Mesenchymal stem cell (in vitro differentiated cells and primary cell): ENCODE results near the gene CARD10.

Source experiments
- DNase-seq: peaks from one replicate; pipeline ENCODE4 v3.0.0-alpha.2; 2013
- H2AFZ ChIP-seq: one replicate; pipeline ENCODE4 v1.6.1; 2013; ENCODE audit warnings: low read depth, mild to moderate bottlenecking, control low read depth, inconsistent platforms, low read length, moderate library complexity
- H2AK5ac ChIP-seq: 2 replicates; pipeline ENCODE4 v1.6.1; 2013; ENCODE audit warnings: low read length, moderate library complexity, mild to moderate bottlenecking, inconsistent platforms; ENCODE audit not compliant: severe bottlenecking
- H2BK120ac ChIP-seq: one replicate; pipeline ENCODE4 v1.6.1; 2013; ENCODE audit warnings: low read depth, mild to moderate bottlenecking, inconsistent platforms, low read length, moderate library complexity
- H2BK12ac ChIP-seq, 2 experiments: one replicate each; pipeline ENCODE4 v1.6.1; 2013; ENCODE audit warnings: inconsistent platforms in 2 of 2, low read length in 2 of 2, mild to moderate bottlenecking in 2 of 2, moderate library complexity in 2 of 2, control low read depth in 1 of 2
- H2BK15ac ChIP-seq: one replicate; pipeline ENCODE4 v1.6.1; 2013; ENCODE audit warnings: mild to moderate bottlenecking, low read depth, inconsistent platforms; ENCODE audit not compliant: poor library complexity, severe bottlenecking
- H2BK5ac ChIP-seq: 2 replicates; pipeline ENCODE4 v1.6.1; 2013; ENCODE audit warnings: low read depth, mild to moderate bottlenecking, low read length, control low read depth, inconsistent platforms; ENCODE audit not compliant: poor library complexity, severe bottlenecking
- H3K14ac ChIP-seq, 2 experiments: one replicate each; pipeline ENCODE4 v1.6.1; 2013; ENCODE audit warnings: inconsistent platforms in 2 of 2, low read length in 2 of 2, control low read depth in 1 of 2, mild to moderate bottlenecking in 1 of 2, moderate library complexity in 1 of 2
- H3K18ac ChIP-seq, 2 experiments: one replicate each; pipeline ENCODE4 v1.6.1; 2013; ENCODE audit warnings: inconsistent platforms in 2 of 2, low read length in 2 of 2, control low read depth in 1 of 2, low read depth in 1 of 2, mild to moderate bottlenecking in 1 of 2
- H3K23ac ChIP-seq, 2 experiments: one replicate each; pipeline ENCODE4 v1.6.1; 2013; ENCODE audit warnings: inconsistent platforms in 2 of 2, low read length in 2 of 2, mild to moderate bottlenecking in 2 of 2, moderate library complexity in 2 of 2, control low read depth in 1 of 2
- H3K27ac ChIP-seq: 2 replicates; pipeline ENCODE4 v1.5.1; 2013; ENCODE audit warnings: mild to moderate bottlenecking, moderate library complexity, low read length, control low read depth, inconsistent platforms; ENCODE audit not compliant: poor library complexity, severe bottlenecking
- H3K27me3 ChIP-seq, 2 experiments: 2 replicates each; pipeline versions ENCODE4 v1.6.1 to v1.7.0; 2013; ENCODE audit warnings: low read length in 2 of 2, mild to moderate bottlenecking in 2 of 2, moderate library complexity in 2 of 2, control low read depth in 1 of 2, inconsistent platforms in 1 of 2; ENCODE audit not compliant: control insufficient read depth in 1 of 2, insufficient read depth in 1 of 2
- H3K36me3 ChIP-seq, 2 experiments: 2 replicates each; pipeline versions ENCODE4 v1.6.1 to v1.7.0; 2013; ENCODE audit warnings: low read length in 2 of 2, control low read depth in 1 of 2, inconsistent platforms in 1 of 2, low read depth in 1 of 2, mild to moderate bottlenecking in 1 of 2; ENCODE audit not compliant: insufficient read depth in 2 of 2, control insufficient read depth in 1 of 2
- H3K4ac ChIP-seq, 2 experiments: one replicate each; pipeline ENCODE4 v1.6.1; 2013; ENCODE audit warnings: inconsistent platforms in 2 of 2, low read length in 2 of 2, mild to moderate bottlenecking in 2 of 2, moderate library complexity in 2 of 2, control low read depth in 1 of 2, low read depth in 1 of 2
- H3K4me1 ChIP-seq: 2 replicates; pipeline ENCODE4 v1.6.1; 2013; ENCODE audit warnings: low read depth, low read length, control low read depth; ENCODE audit not compliant: control insufficient read depth, insufficient read depth
- H3K4me2 ChIP-seq: 2 replicates; pipeline ENCODE4 v1.6.1; 2013; ENCODE audit warnings: low read length, mild to moderate bottlenecking, inconsistent platforms; ENCODE audit not compliant: poor library complexity, severe bottlenecking
- H3K4me3 ChIP-seq, 2 experiments: 2 replicates each; pipeline versions ENCODE4 v1.5.1 to v1.7.0; 2013; ENCODE audit warnings: low read length in 2 of 2, mild to moderate bottlenecking in 2 of 2, control low read depth in 1 of 2, low read depth in 1 of 2; ENCODE audit not compliant: insufficient read depth in 1 of 2
- H3K79me1 ChIP-seq: replicated peaks from 2 replicates; pipeline ENCODE4 v1.6.1; 2013; ENCODE audit warnings: mild to moderate bottlenecking, control low read depth, low read length, inconsistent platforms; ENCODE audit not compliant: poor library complexity, severe bottlenecking
- H3K9ac ChIP-seq: 2 replicates; pipeline ENCODE4 v1.7.0; 2013; ENCODE audit warnings: mild to moderate bottlenecking, low read length, moderate library complexity
- H3K9me3 ChIP-seq: 2 replicates; pipeline ENCODE4 v1.7.0; 2013; ENCODE audit warnings: mild to moderate bottlenecking, low read length; ENCODE audit not compliant: control insufficient read depth
- H4K8ac ChIP-seq: one replicate; pipeline ENCODE4 v1.6.1; 2013; ENCODE audit warnings: inconsistent platforms, mild to moderate bottlenecking, low read length, moderate library complexity
- H4K91ac ChIP-seq: one replicate; pipeline ENCODE4 v1.6.1; 2013; ENCODE audit warnings: mild to moderate bottlenecking, low read length, inconsistent platforms
- WGBS: methylation state at CpG from one replicate; pipeline ENCODE4 v1.1.7; 2013; ENCODE audit warnings: mixed read lengths; 5-methylcytosine and 5-hydroxymethylcytosine counted together

CARD10 gene

GRCh38 chr22:37557321-37558001, 38.2 kb upstream of the CARD10 start:
- Histone ChIP-seq H4K91ac (no peak overlapping the region), H3K4me2 (no peak overlapping the region), H2BK12ac (peak overlapping the region in 1 of 2 experiments; percentile 80), H3K27me3 (no peaks in the 10 kb centered on the region), H2BK5ac (peak overlapping the region; percentile 11), H3K36me3 (peaks cover 5 to 7% of the 10 kb centered on the region in 2 experiments), H3K4ac (peak overlapping the region; percentile 28 to 71), H2AFZ (no peak overlapping the region), H3K23ac (no peak overlapping the region), H2AK5ac (peak overlapping the region; percentile 84), H2BK120ac (no peak overlapping the region), H4K8ac (no peak overlapping the region), H3K14ac (peak overlapping the region in 1 of 2 experiments; percentile 76), H3K4me3 (no peak overlapping the region), H3K27ac (peak overlapping the region; percentile 63), H3K9me3 (no peaks in the 10 kb centered on the region), H3K18ac (peak overlapping the region; percentile 14 to 78), H2BK15ac (no peak overlapping the region), H3K79me1 (peaks cover 4% of the 10 kb centered on the region), H3K9ac (peak overlapping the region; percentile 14), H3K4me1 (peaks cover 45% of the 10 kb centered on the region)
- 85% methylated on average over 7 of the region's 7 CpGs for WGBS
- no peak for DNase-seq

GRCh38 chr22:37556710-37557109, 37.5 kb upstream of the CARD10 start:
- Histone ChIP-seq H4K8ac (peak overlapping the region; percentile 9), H3K4me1 (peaks cover 45% of the 10 kb centered on the region), H2BK15ac (no peak overlapping the region), H4K91ac (peak overlapping the region; percentile 8), H3K36me3 (no peaks in the 10 kb centered on the region), H3K4me2 (peak overlapping the region; percentile 17), H3K4ac (peak overlapping the region in 1 of 2 experiments; percentile 71), H3K27ac (peak overlapping the region; percentile 18), H3K27me3 (no peaks in the 10 kb centered on the region), H2BK120ac (no peak overlapping the region), H2BK5ac (no peak overlapping the region), H3K9ac (peak overlapping the region; percentile 14), H3K14ac (peak overlapping the region in 1 of 2 experiments; percentile 83), H3K4me3 (no peak overlapping the region), H3K9me3 (no peaks in the 10 kb centered on the region), H2AFZ (peak overlapping the region; percentile 32), H3K23ac (no peak overlapping the region), H2AK5ac (peak overlapping the region; percentile 84), H3K79me1 (peaks cover 4% of the 10 kb centered on the region), H2BK12ac (peak overlapping the region in 1 of 2 experiments; percentile 92), H3K18ac (peak overlapping the region; percentile 14 to 78)
- DNase-seq: no peak
- WGBS: 20% methylated on average over 4 of the region's 5 CpGs

DNA sequence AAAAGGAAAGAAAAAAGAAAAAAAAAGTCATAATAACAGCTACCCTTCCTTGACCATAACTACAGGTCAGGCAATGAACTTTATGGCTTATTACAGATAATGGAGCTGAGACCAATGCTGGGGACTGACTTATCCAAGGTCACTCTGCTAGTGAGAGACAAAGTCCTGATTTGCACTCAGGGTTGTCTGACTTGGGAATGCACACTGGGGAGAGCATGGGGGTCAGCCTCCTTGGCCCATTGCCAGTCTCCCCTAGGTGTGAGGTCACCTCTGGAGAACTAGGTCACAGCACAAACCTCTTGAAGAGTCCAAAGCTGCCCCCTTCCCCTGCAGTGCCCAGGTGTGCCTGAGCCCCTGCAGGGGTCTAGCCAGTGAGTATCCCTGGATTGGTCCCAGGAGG, 35.8 kb upstream of the CARD10 start:
- Histone ChIP-seq H3K9ac (no peak overlapping the region), H3K4ac (no peak overlapping the region), H2BK15ac (no peak overlapping the region), H3K4me3 (no peak overlapping the region), H3K27ac (no peak overlapping the region), H3K9me3 (no peaks in the 10 kb centered on the region), H2BK12ac (no peak overlapping the region), H3K4me2 (no peak overlapping the region), H3K27me3 (no peaks in the 10 kb centered on the region), H2AFZ (no peak overlapping the region), H2AK5ac (peak overlapping the region; percentile 8), H3K4me1 (peaks cover 51% of the 10 kb centered on the region), H4K8ac (no peak overlapping the region), H3K14ac (no peak overlapping the region), H3K79me1 (peaks cover 4% of the 10 kb centered on the region), H3K18ac (no peak overlapping the region), H2BK5ac (no peak overlapping the region), H4K91ac (no peak overlapping the region), H2BK120ac (no peak overlapping the region), H3K23ac (no peak overlapping the region), H3K36me3 (no peaks in the 10 kb centered on the region)
- DNase-seq: no peak

- Histone ChIP-seq H3K23ac (no peak overlapping the region), H3K9ac (no peak overlapping the region), H3K18ac (peak overlapping the region in 1 of 2 experiments; percentile 15), H3K4ac (no peak overlapping the region), H3K27me3 (no peaks in the 10 kb centered on the region), H2BK5ac (no peak overlapping the region), H4K8ac (no peak overlapping the region), H3K9me3 (no peaks in the 10 kb centered on the region), H3K27ac (no peak overlapping the region), H2BK120ac (peak overlapping the region; percentile 65), H4K91ac (peak overlapping the region; percentile 8), H2AK5ac (peak overlapping the region; percentile 80), H2BK12ac (peak overlapping the region; percentile 7 to 62), H3K14ac (no peak overlapping the region), H3K79me1 (peaks cover 1% of the 10 kb centered on the region), H2BK15ac (peak overlapping the region; percentile 92), H3K4me3 (no peak overlapping the region), H3K36me3 (no peaks in the 10 kb centered on the region), H3K4me2 (no peak overlapping the region), H3K4me1 (peaks cover 51% of the 10 kb centered on the region), H2AFZ (no peak overlapping the region)
- WGBS: 91% methylated on average over 9 of the region's 9 CpGs
- DNase-seq: no peak
Measured at GRCh38 chr22:37553725-37554124, 34.5 kb upstream of the CARD10 start.
